HL-60 (cell line): ENCODE results near the gene HTR1A.

Experiments
- DNase-seq, 2 experiments: peaks; one replicate each; pipeline ENCODE4 v3.0.0-alpha.2; 2010 to 2020; ENCODE audit warnings: low read depth in 1 of 2, low spot score in 1 of 2
- H3K27ac ChIP-seq: fragments of 250-450 bp; sonication (Bioruptor Pico); replicated peaks from 2 replicates; pipeline ENCODE4 v1.5.1; 2020; ENCODE audit warnings: mild to moderate bottlenecking, moderate library complexity
- H3K27me3 ChIP-seq: fragments of 250-450 bp; sonication (Bioruptor Pico); 2 replicates; pipeline ENCODE4 v1.5.1; 2021; ENCODE audit warnings: mild to moderate bottlenecking, moderate library complexity; ENCODE audit not compliant: insufficient read depth, poor library complexity, severe bottlenecking
- H3K4me3 ChIP-seq: replicated peaks from 2 replicates; pipeline ENCODE4 v1.5.1; 2011; ENCODE audit warnings: mild to moderate bottlenecking, control low read depth, low read length; ENCODE audit not compliant: insufficient read depth
- GABPA ChIP-seq: IDR thresholded peaks from 2 replicates; pipeline ENCODE4 v1.6.1; 2012; ENCODE audit warnings: low read depth
- POLR2AphosphoS5 ChIP-seq: IDR thresholded peaks from 2 replicates; pipeline ENCODE4 v1.6.1; 2012; ENCODE audit warnings: low read depth
- SPI1 ChIP-seq: IDR thresholded peaks from 2 replicates; pipeline ENCODE4 v1.6.1; 2012; ENCODE audit warnings: low read depth, mild to moderate bottlenecking, borderline replicate concordance
- TF ChIP-seq, protein P1 (sequence below): IDR thresholded peaks from one replicate; pipeline ENCODE4 v1.5.1; 2011; ENCODE audit warnings: low read length, control low read depth, inconsistent platforms; ENCODE audit not compliant: insufficient read depth
- TF ChIP-seq, protein P2 (sequence below): IDR thresholded peaks from 2 replicates; pipeline ENCODE4 v1.6.1; 2012; ENCODE audit warnings: low read depth; ENCODE audit not compliant: insufficient replicate concordance

The HTR1A gene

GRCh38 chr5:63935103-63935502 is 27.1 kb downstream of the HTR1A start:
- no peak overlapping the region for H3K27ac ChIP-seq
- H3K27me3 ChIP-seq: no peaks in the 10 kb centered on the region
- DNase-seq: no peak
- no peak overlapping the region for H3K4me3 ChIP-seq
- no peak for TF ChIP-seq POLR2AphosphoS5
- TF ChIP-seq, protein P1, sequence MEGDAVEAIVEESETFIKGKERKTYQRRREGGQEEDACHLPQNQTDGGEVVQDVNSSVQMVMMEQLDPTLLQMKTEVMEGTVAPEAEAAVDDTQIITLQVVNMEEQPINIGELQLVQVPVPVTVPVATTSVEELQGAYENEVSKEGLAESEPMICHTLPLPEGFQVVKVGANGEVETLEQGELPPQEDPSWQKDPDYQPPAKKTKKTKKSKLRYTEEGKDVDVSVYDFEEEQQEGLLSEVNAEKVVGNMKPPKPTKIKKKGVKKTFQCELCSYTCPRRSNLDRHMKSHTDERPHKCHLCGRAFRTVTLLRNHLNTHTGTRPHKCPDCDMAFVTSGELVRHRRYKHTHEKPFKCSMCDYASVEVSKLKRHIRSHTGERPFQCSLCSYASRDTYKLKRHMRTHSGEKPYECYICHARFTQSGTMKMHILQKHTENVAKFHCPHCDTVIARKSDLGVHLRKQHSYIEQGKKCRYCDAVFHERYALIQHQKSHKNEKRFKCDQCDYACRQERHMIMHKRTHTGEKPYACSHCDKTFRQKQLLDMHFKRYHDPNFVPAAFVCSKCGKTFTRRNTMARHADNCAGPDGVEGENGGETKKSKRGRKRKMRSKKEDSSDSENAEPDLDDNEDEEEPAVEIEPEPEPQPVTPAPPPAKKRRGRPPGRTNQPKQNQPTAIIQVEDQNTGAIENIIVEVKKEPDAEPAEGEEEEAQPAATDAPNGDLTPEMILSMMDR: no peak
- TF ChIP-seq, protein P2, sequence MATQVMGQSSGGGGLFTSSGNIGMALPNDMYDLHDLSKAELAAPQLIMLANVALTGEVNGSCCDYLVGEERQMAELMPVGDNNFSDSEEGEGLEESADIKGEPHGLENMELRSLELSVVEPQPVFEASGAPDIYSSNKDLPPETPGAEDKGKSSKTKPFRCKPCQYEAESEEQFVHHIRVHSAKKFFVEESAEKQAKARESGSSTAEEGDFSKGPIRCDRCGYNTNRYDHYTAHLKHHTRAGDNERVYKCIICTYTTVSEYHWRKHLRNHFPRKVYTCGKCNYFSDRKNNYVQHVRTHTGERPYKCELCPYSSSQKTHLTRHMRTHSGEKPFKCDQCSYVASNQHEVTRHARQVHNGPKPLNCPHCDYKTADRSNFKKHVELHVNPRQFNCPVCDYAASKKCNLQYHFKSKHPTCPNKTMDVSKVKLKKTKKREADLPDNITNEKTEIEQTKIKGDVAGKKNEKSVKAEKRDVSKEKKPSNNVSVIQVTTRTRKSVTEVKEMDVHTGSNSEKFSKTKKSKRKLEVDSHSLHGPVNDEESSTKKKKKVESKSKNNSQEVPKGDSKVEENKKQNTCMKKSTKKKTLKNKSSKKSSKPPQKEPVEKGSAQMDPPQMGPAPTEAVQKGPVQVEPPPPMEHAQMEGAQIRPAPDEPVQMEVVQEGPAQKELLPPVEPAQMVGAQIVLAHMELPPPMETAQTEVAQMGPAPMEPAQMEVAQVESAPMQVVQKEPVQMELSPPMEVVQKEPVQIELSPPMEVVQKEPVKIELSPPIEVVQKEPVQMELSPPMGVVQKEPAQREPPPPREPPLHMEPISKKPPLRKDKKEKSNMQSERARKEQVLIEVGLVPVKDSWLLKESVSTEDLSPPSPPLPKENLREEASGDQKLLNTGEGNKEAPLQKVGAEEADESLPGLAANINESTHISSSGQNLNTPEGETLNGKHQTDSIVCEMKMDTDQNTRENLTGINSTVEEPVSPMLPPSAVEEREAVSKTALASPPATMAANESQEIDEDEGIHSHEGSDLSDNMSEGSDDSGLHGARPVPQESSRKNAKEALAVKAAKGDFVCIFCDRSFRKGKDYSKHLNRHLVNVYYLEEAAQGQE: no peak
- no peak for TF ChIP-seq SPI1
- TF ChIP-seq GABPA: no peak

DNA sequence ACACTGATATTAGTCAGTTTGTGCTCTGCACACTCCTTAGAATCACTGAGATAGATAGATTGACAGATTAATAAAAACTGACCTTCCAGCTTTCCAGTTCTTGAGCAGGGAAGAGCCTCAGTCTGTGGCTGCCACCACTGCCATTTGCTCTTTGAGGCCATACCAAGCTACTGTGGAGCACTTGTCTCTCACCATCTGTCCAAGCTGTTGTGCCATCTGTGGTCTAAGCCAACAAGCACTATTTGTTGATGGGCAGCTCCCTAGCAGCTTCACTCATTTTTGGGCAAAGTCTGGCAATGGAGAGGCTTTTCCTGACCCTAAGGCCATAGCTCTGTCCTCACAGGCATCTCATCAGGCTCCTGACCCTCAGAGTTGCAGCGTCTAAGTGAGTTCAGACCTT is 30.4 kb downstream of the HTR1A start:
- TF ChIP-seq, protein P1: no peak
- TF ChIP-seq POLR2AphosphoS5 (no peak), GABPA (no peak), SPI1 (no peak)
- TF ChIP-seq, protein P2: no peak
- H3K27ac ChIP-seq: no peak overlapping the region
- H3K4me3 ChIP-seq: no peak overlapping the region
- no peaks in the 10 kb centered on the region for H3K27me3 ChIP-seq
- DNase-seq: no peak

DNA sequence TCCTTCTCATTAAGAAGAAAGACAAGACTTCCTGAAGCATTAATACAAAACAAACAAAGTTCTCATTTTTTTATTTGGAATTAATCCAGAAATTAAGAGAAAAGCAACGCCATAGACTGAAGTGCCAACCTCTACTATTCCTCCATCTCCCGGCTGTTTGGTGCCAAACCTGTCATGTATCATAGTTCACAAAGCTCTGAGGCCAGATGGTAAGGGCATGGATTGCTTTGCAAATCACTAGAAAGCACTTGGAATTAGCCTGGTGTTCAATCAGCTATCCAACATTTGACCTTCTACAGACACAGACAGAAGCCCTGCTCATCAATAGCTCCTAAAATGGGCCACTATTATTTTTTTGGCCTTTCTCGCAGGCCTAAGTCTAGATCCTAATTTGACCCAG is 33.8 kb downstream of the HTR1A start:
- Histone ChIP-seq H3K4me3 (no peak overlapping the region), H3K27ac (no peak overlapping the region), H3K27me3 (no peaks in the 10 kb centered on the region)
- no peak for DNase-seq
- TF ChIP-seq POLR2AphosphoS5 (no peak), SPI1 (no peak), GABPA (no peak)
- TF ChIP-seq, protein P2: no peak
- TF ChIP-seq, protein P1: no peak
